Activated CD4-positive, alpha-beta memory T cell treated with anti-CD3 and anti-CD28 coated beads, Interleukin-2, amount 10 ng/mL, durations not matched to agents 7 days and 5 days (primary cell): ENCODE results near the gene UBXN2A. TPM values are rescaled to one million over a fixed set of nuclear protein-coding genes. Genes with fewer than 3 reads are reported as not detected.

Experiments
- CTCF ChIA-PET: fragments of 350-600 bp; sonication (Branson Sonifier 250); formaldehyde crosslinking; loops from one replicate; lab custom pipeline; 2021; ENCODE audit warnings: antibody characterized with exemption, inconsistent platforms; lab: Charles Lee
- POLR2A ChIA-PET: fragments of 350-600 bp; sonication (Branson Sonifier 250); formaldehyde crosslinking; loops from one replicate; lab custom pipeline; 2021; ENCODE audit warnings: antibody characterized with exemption; lab: Charles Lee
- DNase-seq: peaks from one replicate; pipeline ENCODE4 v3.0.0-alpha.2; 2020
- H3K27ac Mint-ChIP-seq: one replicate; pipeline ENCODE4 v1.8.0; 2021; ENCODE audit warnings: mild to moderate bottlenecking, mixed read lengths
- H3K27me3 Mint-ChIP-seq: one replicate; pipeline ENCODE4 v1.8.0; 2021; ENCODE audit warnings: mixed read lengths
- H3K36me3 Mint-ChIP-seq: one replicate; pipeline ENCODE4 v1.8.0; 2021; ENCODE audit warnings: low read depth, mixed read lengths
- H3K4me1 Mint-ChIP-seq: one replicate; pipeline ENCODE4 v1.8.0; 2021; ENCODE audit warnings: mixed read lengths
- H3K4me3 Mint-ChIP-seq: one replicate; pipeline ENCODE4 v1.8.0; 2021; ENCODE audit warnings: mild to moderate bottlenecking, mixed read lengths
- H3K9me3 Mint-ChIP-seq: one replicate; pipeline ENCODE4 v1.8.0; 2021; ENCODE audit warnings: mixed read lengths
- total RNA-seq, 2 experiments: library from RNA; stranded (reverse); gene quantifications; one replicate each; pipeline ENCODE4 v1.2.3, GENCODE V29; 2021

UBXN2A gene, protein sequence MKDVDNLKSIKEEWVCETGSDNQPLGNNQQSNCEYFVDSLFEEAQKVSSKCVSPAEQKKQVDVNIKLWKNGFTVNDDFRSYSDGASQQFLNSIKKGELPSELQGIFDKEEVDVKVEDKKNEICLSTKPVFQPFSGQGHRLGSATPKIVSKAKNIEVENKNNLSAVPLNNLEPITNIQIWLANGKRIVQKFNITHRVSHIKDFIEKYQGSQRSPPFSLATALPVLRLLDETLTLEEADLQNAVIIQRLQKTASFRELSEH
- total RNA-seq: 10 to 100 TPM; 11.5 to 12.3 TPM

GRCh38 chr2:23939987-23940717 is at the start of gene UBXN2A:
UBXN2A (plus strand) TSS chr2:23940463; CDS start chr2:23958315, 17,852 bp downstream.
- POLR2A ChIA-PET: interaction anchor here (0.6 to 8.6 kb wide), 13 partner anchors 9 to 420 kb away, joined by 3 to 188 read pairs (median 4); partner anchors contain the start of genes ATAD2B, ITSN2, SF3B6 and WDCP
- peak within 1 kb of the TSS; percentile 92 for H3K4me3 Mint-ChIP-seq
- CTCF ChIA-PET: interaction anchor here (0.7 to 3.6 kb wide), 4 partner anchors 14 to 133 kb away, joined by 3 to 48 read pairs (median 3); partner anchors contain the start of gene ATAD2B
- peaks cover 24% of the 10 kb centered on the region for H3K4me1 Mint-ChIP-seq
- H3K27me3 Mint-ChIP-seq: peaks cover 13% of the 10 kb centered on the region
- H3K36me3 Mint-ChIP-seq: peaks cover 7% of the 10 kb centered on the region
- H3K9me3 Mint-ChIP-seq: no peaks in the 10 kb centered on the region
- peak within 1 kb of the TSS; percentile 84 for H3K27ac Mint-ChIP-seq
- peak; percentile 81 for DNase-seq

DNA sequence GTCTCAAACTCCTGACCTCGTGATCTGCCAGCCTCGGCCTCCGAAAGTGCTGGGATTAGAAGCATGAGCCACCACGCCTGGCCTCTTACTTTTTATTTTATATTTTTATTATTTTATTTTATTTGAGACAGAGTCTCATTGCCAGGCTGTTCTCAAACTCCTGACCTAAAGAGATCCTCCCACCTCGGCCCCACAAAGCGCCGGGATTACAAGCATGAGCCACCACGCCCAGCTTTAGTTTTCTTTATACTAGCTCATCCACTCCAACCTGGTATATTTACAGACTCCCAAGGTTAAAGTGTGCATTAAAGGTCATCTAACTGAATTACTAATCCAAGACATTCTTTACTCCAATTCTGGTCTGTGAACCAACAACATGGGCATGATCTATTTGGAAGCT is 40.1 kb upstream of the UBXN2A start:
- POLR2A ChIA-PET: interaction anchor here (1.4 to 1.7 kb wide), 3 partner anchors 9 to 27 kb away, joined by 4 to 6 read pairs (median 4); partner anchors contain the start of gene ATAD2B
- no peak for DNase-seq
- CTCF ChIA-PET: interaction anchor here (1.0 kb wide), 1 partner anchor 11 kb away, joined by 4 read pairs; no protein-coding TSS in a partner anchor
- Mint-ChIP-seq H3K27ac (no peak overlapping the region), H3K9me3 (no peaks in the 10 kb centered on the region), H3K4me1 (peaks cover 9% of the 10 kb centered on the region), H3K36me3 (no peaks in the 10 kb centered on the region), H3K27me3 (no peaks in the 10 kb centered on the region), H3K4me3 (no peak overlapping the region)

DNA sequence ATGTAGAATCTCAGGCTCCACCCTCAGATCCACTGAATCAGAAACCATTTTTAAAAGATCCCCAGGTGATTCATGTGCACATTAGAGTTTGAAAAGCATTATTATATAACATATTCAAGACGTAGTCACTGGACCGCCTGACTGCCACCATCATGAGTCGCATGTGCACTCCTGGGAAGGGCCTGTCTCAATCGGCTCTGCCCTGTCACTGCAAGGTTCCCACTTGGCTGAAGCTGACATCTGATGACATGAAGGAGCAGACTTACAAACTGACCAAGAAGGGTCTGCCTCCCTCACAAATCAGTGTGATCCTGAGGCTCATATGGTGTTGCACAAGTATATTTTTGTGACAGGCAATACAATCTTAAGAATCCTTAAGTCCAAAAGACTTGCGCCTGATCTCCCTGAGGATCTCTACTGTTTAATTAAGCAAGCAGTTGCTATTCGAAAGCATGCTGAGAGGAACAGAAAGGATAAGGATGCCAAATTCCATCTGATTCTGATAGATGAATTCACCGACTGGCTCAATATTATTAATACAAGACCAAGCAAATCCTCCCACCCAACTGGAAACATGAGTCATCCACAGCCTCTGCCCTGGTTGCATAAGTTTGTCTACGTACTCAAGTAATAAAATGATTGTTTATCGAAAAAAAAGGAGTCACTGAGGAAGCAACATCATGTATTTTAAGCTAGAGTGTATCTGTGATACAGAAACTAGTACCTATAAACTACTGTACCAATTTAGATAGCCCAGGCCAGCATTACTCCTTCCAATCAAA is 39.5 kb upstream of the UBXN2A start:
- no peak overlapping the region for H3K27ac Mint-ChIP-seq
- H3K4me1 Mint-ChIP-seq: peaks cover 9% of the 10 kb centered on the region
- no peak overlapping the region for H3K4me3 Mint-ChIP-seq
- ChIA-PET POLR2A (interaction anchor here (0.8 to 1.7 kb wide), 4 partner anchors 10 to 26 kb away, joined by 4 to 6 read pairs (median 4); partner anchors contain the start of gene ATAD2B), CTCF (interaction anchor here (1.0 kb wide), 1 partner anchor 10 kb away, joined by 4 read pairs; no protein-coding TSS in a partner anchor)
- DNase-seq: no peak
- H3K9me3 Mint-ChIP-seq: no peaks in the 10 kb centered on the region
- no peaks in the 10 kb centered on the region for H3K36me3 Mint-ChIP-seq
- no peaks in the 10 kb centered on the region for H3K27me3 Mint-ChIP-seq

DNA sequence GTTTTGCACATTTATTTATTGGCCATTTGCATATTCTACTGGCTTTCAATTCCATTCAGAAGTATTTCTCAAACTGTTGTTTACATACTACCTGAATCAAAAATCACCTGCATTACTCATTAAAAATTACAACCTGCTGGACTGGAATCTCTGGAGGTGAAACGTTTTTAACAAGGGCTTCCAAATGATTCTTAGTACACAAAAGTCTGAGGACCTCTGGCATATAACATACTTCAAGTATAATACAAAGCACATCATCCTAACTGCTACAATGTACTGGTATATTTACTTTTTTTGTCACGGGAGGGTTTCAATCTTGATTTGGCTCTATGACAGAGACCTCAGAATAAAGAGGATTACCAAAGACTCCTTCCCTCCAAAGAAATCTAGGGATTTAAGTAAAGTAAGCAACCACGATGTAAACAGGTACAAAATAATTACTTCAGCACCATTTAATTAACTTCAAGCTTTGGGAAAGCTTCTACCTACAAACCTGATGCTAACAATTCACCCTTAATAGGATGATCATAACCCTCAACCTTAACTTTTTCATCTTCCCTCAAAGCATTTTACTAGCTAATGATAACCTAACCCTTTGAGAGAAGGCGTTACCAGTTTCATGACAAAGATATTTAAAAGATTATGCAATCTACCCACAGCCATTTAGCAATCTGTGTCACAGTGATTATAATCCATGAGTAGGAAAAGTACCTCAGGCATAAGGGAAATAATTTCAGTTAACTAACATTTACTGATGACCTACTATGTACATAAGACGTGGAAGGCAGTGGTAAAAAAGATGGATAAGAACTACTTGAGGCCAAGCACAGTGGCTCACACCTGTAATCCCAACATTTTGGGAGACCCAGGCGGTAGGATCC is 38.1 kb upstream of the UBXN2A start:
- H3K4me3 Mint-ChIP-seq: no peak overlapping the region
- peaks cover 7% of the 10 kb centered on the region for H3K4me1 Mint-ChIP-seq

GRCh38 chr2:23903034-23903433 is 37.2 kb upstream of the UBXN2A start:
- no peak for DNase-seq
- peaks cover 7% of the 10 kb centered on the region for H3K4me1 Mint-ChIP-seq
- no peak overlapping the region for H3K27ac Mint-ChIP-seq
- H3K36me3 Mint-ChIP-seq: no peaks in the 10 kb centered on the region
- H3K27me3 Mint-ChIP-seq: no peaks in the 10 kb centered on the region
- ChIA-PET CTCF (interaction anchor here (1.0 kb wide), 1 partner anchor 78 kb away, joined by 3 read pairs; no protein-coding TSS in a partner anchor), POLR2A (no interaction called here)
- H3K4me3 Mint-ChIP-seq: no peak overlapping the region
- H3K9me3 Mint-ChIP-seq: no peaks in the 10 kb centered on the region

More for the DNA sequence above, 38.1 kb upstream of the UBXN2A start:
- no peaks in the 10 kb centered on the region for H3K36me3 Mint-ChIP-seq
- CTCF ChIA-PET: interaction anchor here (1.0 kb wide), 1 partner anchor 78 kb away, joined by 3 read pairs; no protein-coding TSS in a partner anchor
- no peak overlapping the region for H3K27ac Mint-ChIP-seq
- POLR2A ChIA-PET: no interaction called here
- H3K27me3 Mint-ChIP-seq: no peaks in the 10 kb centered on the region
- H3K9me3 Mint-ChIP-seq: no peaks in the 10 kb centered on the region
- DNase-seq: no peak

GRCh38 chr2:23904215-23904614 is 36.0 kb upstream of the UBXN2A start:
- Mint-ChIP-seq H3K4me3 (no peak overlapping the region), H3K27ac (no peak overlapping the region), H3K27me3 (no peaks in the 10 kb centered on the region), H3K36me3 (no peaks in the 10 kb centered on the region), H3K4me1 (peaks cover 7% of the 10 kb centered on the region), H3K9me3 (no peaks in the 10 kb centered on the region)
- ChIA-PET POLR2A (interaction anchor here (0.7 kb wide), 1 partner anchor 21 kb away, joined by 3 read pairs; no protein-coding TSS in a partner anchor), CTCF (interaction anchor here (0.7 kb wide), 2 partner anchors 19 to 482 kb away, joined by 3 read pairs; no protein-coding TSS in a partner anchor)
- DNase-seq: no peak

- H3K27ac Mint-ChIP-seq: no peak overlapping the region
- POLR2A ChIA-PET: interaction anchor here (0.7 kb wide), 1 partner anchor 21 kb away, joined by 3 read pairs; no protein-coding TSS in a partner anchor
These were observed 35.6 kb upstream of the UBXN2A start for GRCh38 chr2:23904692-23905091.

DNA sequence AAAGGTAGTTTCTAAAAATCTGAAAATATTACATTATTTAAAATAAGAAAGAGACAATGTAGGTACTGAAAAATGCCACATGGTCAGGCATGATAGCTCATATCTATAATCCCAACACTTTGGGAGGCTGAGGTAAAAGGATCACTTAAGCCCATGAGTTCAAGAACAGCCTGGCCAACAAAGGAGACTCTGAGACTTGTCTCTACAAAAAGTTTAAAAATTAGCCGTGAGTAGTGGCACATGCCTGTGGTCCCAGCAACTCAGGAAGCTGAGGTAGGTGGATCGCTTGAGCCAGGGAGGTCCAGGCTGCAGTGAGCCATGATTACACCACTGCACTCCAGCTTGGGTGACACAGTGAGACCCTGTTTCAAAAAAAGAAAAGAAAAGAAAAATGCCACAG is 35.1 kb upstream of the UBXN2A start:
- Mint-ChIP-seq H3K4me1 (peaks cover 7% of the 10 kb centered on the region), H3K9me3 (no peaks in the 10 kb centered on the region), H3K27ac (no peak overlapping the region), H3K36me3 (no peaks in the 10 kb centered on the region), H3K27me3 (no peaks in the 10 kb centered on the region), H3K4me3 (no peak overlapping the region)
- CTCF ChIA-PET: interaction anchor here (0.7 kb wide), 1 partner anchor 20 kb away, joined by 3 read pairs; no protein-coding TSS in a partner anchor
- no peak for DNase-seq
- POLR2A ChIA-PET: no interaction called here

More at GRCh38 chr2:23904692-23905091, 35.6 kb upstream of the UBXN2A start:
- Mint-ChIP-seq H3K9me3 (no peaks in the 10 kb centered on the region), H3K36me3 (no peaks in the 10 kb centered on the region), H3K4me1 (peaks cover 7% of the 10 kb centered on the region), H3K4me3 (no peak overlapping the region), H3K27me3 (no peaks in the 10 kb centered on the region)
- CTCF ChIA-PET: interaction anchor here (0.7 kb wide), 1 partner anchor 20 kb away, joined by 3 read pairs; no protein-coding TSS in a partner anchor
- DNase-seq: no peak

GRCh38 chr2:23912054-23912453 is 28.2 kb upstream of the UBXN2A start:
- no peaks in the 10 kb centered on the region for H3K36me3 Mint-ChIP-seq
- H3K4me1 Mint-ChIP-seq: peaks cover 10% of the 10 kb centered on the region
- no peak for DNase-seq
- H3K27ac Mint-ChIP-seq: no peak overlapping the region
- ChIA-PET CTCF (interaction anchor here (0.7 to 1.4 kb wide), 2 partner anchors 15 to 419 kb away, joined by 3 to 5 read pairs; partner anchors contain the start of gene ATAD2B), POLR2A (no interaction called here)
- H3K27me3 Mint-ChIP-seq: no peaks in the 10 kb centered on the region
- no peaks in the 10 kb centered on the region for H3K9me3 Mint-ChIP-seq
- no peak overlapping the region for H3K4me3 Mint-ChIP-seq

- H3K36me3 Mint-ChIP-seq: no peaks in the 10 kb centered on the region
- no peaks in the 10 kb centered on the region for H3K27me3 Mint-ChIP-seq
- no peak overlapping the region for H3K27ac Mint-ChIP-seq
- no peak for DNase-seq
- ChIA-PET POLR2A (interaction anchor here (1.1 kb wide), 1 partner anchor 11 kb away, joined by 5 read pairs; no protein-coding TSS in a partner anchor), CTCF (interaction anchor here (2.0 kb wide), 1 partner anchor 12 kb away, joined by 6 read pairs; the partner anchor contains the start of gene ATAD2B)
- peaks cover 15% of the 10 kb centered on the region for H3K4me1 Mint-ChIP-seq
- H3K9me3 Mint-ChIP-seq: no peaks in the 10 kb centered on the region
- no peak overlapping the region for H3K4me3 Mint-ChIP-seq
These were observed 24.9 kb upstream of the UBXN2A start for GRCh38 chr2:23915327-23915726.

DNA sequence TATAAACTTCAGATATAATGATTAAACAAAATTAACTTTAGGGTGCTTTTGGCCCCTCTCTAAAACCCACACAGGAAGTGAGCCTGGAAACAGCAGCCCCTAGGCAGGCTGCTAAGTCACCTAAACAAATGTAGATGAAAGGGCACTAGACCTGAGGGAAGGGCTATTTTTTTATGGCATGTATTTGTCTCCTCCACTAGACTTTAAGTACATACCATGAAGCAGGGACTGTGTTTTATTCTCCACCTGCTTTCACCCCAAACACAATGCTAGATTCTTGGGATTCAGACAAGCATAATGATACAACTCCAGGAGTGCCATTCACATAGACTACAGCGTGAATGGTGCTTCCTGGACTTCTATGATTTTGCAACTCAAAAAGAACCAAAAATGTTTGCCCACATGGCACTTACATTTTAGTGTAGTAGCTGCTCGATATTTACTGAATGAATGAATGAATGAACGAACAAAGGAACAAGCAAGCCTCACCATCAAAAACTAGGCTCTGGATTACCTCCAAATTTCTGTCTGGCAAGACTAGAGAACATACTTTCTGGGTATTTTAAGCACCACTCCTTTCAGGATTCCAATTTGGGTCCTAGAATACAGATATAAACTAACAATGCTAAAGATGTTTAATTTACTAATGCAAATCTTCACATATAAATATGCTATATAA is 23.4 kb upstream of the UBXN2A start:
- Mint-ChIP-seq H3K9me3 (no peaks in the 10 kb centered on the region), H3K36me3 (no peaks in the 10 kb centered on the region), H3K4me3 (no peak overlapping the region), H3K4me1 (peaks cover 15% of the 10 kb centered on the region), H3K27me3 (no peaks in the 10 kb centered on the region), H3K27ac (no peak overlapping the region)
- POLR2A ChIA-PET: interaction anchor here (1.6 kb wide), 1 partner anchor 10 kb away, joined by 9 read pairs; the partner anchor contains the start of gene ATAD2B
- CTCF ChIA-PET: interaction anchor here (2.2 kb wide), 1 partner anchor 10 kb away, joined by 5 read pairs; the partner anchor contains the start of gene ATAD2B
- DNase-seq: no peak
